ENCODE measurements around the gene SLC14A1. TPM values are rescaled to one million over a fixed set of nuclear protein-coding genes. Genes with fewer than 3 reads are reported as not detected.

SLC14A1 gene
- total and polyA plus RNA-seq, 2 of the 8 experiments (the other 6 are each of a cell fraction or from before 2014, with no cell fraction given), result 0.18 TPM; not detected in 1

DNA sequence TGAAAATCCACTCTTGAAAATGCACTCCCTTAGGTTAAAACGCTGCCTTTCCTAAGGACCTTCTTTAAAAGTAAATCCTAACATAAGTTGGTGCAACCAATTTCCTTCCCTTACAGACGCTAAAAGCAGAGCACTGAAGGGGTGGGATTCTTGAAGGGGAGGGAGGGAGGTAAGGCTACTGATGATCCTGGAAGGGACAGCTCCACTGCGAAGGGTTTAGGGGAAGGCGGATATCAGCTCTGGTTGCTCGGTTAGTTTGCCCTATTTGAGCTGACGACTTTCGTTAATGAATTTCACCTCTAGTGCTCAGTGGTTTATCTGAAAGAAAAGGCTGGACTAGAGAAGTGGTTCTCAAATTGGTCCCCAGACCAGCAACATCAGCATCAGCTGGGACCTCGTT, 51.8 kb downstream of the SLC14A1 start (continued):
- TF ChIP-seq, protein P1, sequence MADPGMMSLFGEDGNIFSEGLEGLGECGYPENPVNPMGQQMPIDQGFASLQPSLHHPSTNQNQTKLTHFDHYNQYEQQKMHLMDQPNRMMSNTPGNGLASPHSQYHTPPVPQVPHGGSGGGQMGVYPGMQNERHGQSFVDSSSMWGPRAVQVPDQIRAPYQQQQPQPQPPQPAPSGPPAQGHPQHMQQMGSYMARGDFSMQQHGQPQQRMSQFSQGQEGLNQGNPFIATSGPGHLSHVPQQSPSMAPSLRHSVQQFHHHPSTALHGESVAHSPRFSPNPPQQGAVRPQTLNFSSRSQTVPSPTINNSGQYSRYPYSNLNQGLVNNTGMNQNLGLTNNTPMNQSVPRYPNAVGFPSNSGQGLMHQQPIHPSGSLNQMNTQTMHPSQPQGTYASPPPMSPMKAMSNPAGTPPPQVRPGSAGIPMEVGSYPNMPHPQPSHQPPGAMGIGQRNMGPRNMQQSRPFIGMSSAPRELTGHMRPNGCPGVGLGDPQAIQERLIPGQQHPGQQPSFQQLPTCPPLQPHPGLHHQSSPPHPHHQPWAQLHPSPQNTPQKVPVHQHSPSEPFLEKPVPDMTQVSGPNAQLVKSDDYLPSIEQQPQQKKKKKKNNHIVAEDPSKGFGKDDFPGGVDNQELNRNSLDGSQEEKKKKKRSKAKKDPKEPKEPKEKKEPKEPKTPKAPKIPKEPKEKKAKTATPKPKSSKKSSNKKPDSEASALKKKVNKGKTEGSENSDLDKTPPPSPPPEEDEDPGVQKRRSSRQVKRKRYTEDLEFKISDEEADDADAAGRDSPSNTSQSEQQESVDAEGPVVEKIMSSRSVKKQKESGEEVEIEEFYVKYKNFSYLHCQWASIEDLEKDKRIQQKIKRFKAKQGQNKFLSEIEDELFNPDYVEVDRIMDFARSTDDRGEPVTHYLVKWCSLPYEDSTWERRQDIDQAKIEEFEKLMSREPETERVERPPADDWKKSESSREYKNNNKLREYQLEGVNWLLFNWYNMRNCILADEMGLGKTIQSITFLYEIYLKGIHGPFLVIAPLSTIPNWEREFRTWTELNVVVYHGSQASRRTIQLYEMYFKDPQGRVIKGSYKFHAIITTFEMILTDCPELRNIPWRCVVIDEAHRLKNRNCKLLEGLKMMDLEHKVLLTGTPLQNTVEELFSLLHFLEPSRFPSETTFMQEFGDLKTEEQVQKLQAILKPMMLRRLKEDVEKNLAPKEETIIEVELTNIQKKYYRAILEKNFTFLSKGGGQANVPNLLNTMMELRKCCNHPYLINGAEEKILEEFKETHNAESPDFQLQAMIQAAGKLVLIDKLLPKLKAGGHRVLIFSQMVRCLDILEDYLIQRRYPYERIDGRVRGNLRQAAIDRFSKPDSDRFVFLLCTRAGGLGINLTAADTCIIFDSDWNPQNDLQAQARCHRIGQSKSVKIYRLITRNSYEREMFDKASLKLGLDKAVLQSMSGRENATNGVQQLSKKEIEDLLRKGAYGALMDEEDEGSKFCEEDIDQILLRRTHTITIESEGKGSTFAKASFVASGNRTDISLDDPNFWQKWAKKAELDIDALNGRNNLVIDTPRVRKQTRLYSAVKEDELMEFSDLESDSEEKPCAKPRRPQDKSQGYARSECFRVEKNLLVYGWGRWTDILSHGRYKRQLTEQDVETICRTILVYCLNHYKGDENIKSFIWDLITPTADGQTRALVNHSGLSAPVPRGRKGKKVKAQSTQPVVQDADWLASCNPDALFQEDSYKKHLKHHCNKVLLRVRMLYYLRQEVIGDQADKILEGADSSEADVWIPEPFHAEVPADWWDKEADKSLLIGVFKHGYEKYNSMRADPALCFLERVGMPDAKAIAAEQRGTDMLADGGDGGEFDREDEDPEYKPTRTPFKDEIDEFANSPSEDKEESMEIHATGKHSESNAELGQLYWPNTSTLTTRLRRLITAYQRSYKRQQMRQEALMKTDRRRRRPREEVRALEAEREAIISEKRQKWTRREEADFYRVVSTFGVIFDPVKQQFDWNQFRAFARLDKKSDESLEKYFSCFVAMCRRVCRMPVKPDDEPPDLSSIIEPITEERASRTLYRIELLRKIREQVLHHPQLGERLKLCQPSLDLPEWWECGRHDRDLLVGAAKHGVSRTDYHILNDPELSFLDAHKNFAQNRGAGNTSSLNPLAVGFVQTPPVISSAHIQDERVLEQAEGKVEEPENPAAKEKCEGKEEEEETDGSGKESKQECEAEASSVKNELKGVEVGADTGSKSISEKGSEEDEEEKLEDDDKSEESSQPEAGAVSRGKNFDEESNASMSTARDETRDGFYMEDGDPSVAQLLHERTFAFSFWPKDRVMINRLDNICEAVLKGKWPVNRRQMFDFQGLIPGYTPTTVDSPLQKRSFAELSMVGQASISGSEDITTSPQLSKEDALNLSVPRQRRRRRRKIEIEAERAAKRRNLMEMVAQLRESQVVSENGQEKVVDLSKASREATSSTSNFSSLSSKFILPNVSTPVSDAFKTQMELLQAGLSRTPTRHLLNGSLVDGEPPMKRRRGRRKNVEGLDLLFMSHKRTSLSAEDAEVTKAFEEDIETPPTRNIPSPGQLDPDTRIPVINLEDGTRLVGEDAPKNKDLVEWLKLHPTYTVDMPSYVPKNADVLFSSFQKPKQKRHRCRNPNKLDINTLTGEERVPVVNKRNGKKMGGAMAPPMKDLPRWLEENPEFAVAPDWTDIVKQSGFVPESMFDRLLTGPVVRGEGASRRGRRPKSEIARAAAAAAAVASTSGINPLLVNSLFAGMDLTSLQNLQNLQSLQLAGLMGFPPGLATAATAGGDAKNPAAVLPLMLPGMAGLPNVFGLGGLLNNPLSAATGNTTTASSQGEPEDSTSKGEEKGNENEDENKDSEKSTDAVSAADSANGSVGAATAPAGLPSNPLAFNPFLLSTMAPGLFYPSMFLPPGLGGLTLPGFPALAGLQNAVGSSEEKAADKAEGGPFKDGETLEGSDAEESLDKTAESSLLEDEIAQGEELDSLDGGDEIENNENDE (IDR thresholded peaks at IDR 0.05; ENCODE audit: insufficient replicate concordance, low read length), result no peak
- TF ChIP-seq RFX5 (IDR thresholded peaks at IDR 0.05; ENCODE audit: borderline replicate concordance, low read depth, low read length), result no peak
- TF ChIP-seq, protein P2, sequence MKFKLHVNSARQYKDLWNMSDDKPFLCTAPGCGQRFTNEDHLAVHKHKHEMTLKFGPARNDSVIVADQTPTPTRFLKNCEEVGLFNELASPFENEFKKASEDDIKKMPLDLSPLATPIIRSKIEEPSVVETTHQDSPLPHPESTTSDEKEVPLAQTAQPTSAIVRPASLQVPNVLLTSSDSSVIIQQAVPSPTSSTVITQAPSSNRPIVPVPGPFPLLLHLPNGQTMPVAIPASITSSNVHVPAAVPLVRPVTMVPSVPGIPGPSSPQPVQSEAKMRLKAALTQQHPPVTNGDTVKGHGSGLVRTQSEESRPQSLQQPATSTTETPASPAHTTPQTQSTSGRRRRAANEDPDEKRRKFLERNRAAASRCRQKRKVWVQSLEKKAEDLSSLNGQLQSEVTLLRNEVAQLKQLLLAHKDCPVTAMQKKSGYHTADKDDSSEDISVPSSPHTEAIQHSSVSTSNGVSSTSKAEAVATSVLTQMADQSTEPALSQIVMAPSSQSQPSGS (IDR thresholded peaks at IDR 0.05; ENCODE audit: low read length), result no peak
- TF ChIP-seq, protein P3, sequence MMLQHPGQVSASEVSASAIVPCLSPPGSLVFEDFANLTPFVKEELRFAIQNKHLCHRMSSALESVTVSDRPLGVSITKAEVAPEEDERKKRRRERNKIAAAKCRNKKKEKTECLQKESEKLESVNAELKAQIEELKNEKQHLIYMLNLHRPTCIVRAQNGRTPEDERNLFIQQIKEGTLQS (IDR thresholded peaks at IDR 0.05; ENCODE audit: insufficient read depth, low read depth, low read length), result no peak
- no peak for TF ChIP-seq TBP (IDR thresholded peaks at IDR 0.05; ENCODE audit: low read depth, low read length)
- TF ChIP-seq SIN3A (conservative IDR thresholded peaks at IDR 0.05 in 1 of 2, IDR thresholded peaks at IDR 0.05 in 1 of 2; ENCODE audit: low read depth in 1 of 2, low read length in 2 of 2), result no peak
- TF ChIP-seq SIX5 (IDR thresholded peaks at IDR 0.05; ENCODE audit: low read depth, low read length), result no peak
- TF ChIP-seq CHD1 (IDR thresholded peaks at IDR 0.05; ENCODE audit: low read depth, low read length), result no peak
- TF ChIP-seq EZH2 (IDR thresholded peaks at IDR 0.05; ENCODE audit: low read depth, low read length, severe bottlenecking), result no peak
